HEK293 (cell line): ENCODE data around the gene GUK1.

Experiments
- GLI2 ChIP-seq: fragments of 450-650 bp; formaldehyde crosslinking; IDR thresholded peaks from 2 replicates; pipeline ENCODE4; 2017; ENCODE audit warnings: missing biosample characterization, missing genetic modification characterization, low read depth, borderline replicate concordance
- GLIS2 ChIP-seq: fragments of 450-650 bp; formaldehyde crosslinking; IDR thresholded peaks from 2 replicates; pipeline ENCODE4 v1.5.1; 2016; ENCODE audit warnings: missing biosample characterization, missing genetic modification characterization
- HOXD13 ChIP-seq: sonication (generic); formaldehyde crosslinking; IDR thresholded peaks from 2 replicates; pipeline ENCODE4 v1.8.0; 2022; ENCODE audit warnings: missing genetic modification reagents, borderline replicate concordance
- MEIS1 ChIP-seq: sonication (generic); formaldehyde crosslinking; IDR thresholded peaks from 2 replicates; pipeline ENCODE4 v1.8.1; 2022; ENCODE audit warnings: missing genetic modification reagents, mild to moderate bottlenecking, borderline replicate concordance
- OVOL3 ChIP-seq: fragments of 450-650 bp; formaldehyde crosslinking; IDR thresholded peaks from 2 replicates; pipeline ENCODE4 v1.5.1; 2016; ENCODE audit warnings: missing biosample characterization, missing genetic modification characterization
- SETDB1 ChIP-seq: IDR thresholded peaks from one replicate; pipeline ENCODE4 v1.6.1; 2017; ENCODE audit warnings: mild to moderate bottlenecking, low read length, moderate library complexity, mixed read lengths; ENCODE audit not compliant: insufficient read length
- SP7 ChIP-seq: fragments of 450-650 bp; formaldehyde crosslinking; IDR thresholded peaks from 2 replicates; pipeline ENCODE4 v1.5.1; 2016; ENCODE audit warnings: missing biosample characterization, missing genetic modification characterization
- ZBTB17 ChIP-seq: fragments of 450-650 bp; formaldehyde crosslinking; IDR thresholded peaks from 2 replicates; pipeline ENCODE4 v1.5.1; 2016; ENCODE audit warnings: missing biosample characterization, missing genetic modification characterization
- ZBTB20 ChIP-seq: fragments of 450-650 bp; formaldehyde crosslinking; IDR thresholded peaks from 2 replicates; pipeline ENCODE4 v1.5.1; 2016; ENCODE audit warnings: missing biosample characterization, missing genetic modification characterization
- ZBTB7A ChIP-seq: fragments of 450-650 bp; formaldehyde crosslinking; IDR thresholded peaks from 2 replicates; pipeline ENCODE4 v1.5.1; 2016; ENCODE audit warnings: low read depth, missing biosample characterization, missing genetic modification characterization
- ZFP3 ChIP-seq: fragments of 450-650 bp; formaldehyde crosslinking; IDR thresholded peaks from 2 replicates; pipeline ENCODE4 v1.5.1; 2016; ENCODE audit warnings: low read depth, missing biosample characterization, missing genetic modification characterization
- ZFP37 ChIP-seq: fragments of 450-650 bp; formaldehyde crosslinking; IDR thresholded peaks from 2 replicates; pipeline ENCODE4 v1.5.1; 2016; ENCODE audit warnings: missing biosample characterization, missing genetic modification characterization
- ZFP69B ChIP-seq: fragments of 450-650 bp; formaldehyde crosslinking; IDR thresholded peaks from 2 replicates; pipeline ENCODE4 v1.5.1; 2016; ENCODE audit warnings: missing biosample characterization, missing genetic modification characterization
- ZNF16 ChIP-seq: fragments of 450-650 bp; formaldehyde crosslinking; IDR thresholded peaks from 2 replicates; pipeline ENCODE4 v1.5.1; 2016; ENCODE audit warnings: low read depth, missing biosample characterization, missing genetic modification characterization
- ZNF202 ChIP-seq: fragments of 450-650 bp; formaldehyde crosslinking; IDR thresholded peaks from 2 replicates; pipeline ENCODE4 v1.5.1; 2016; ENCODE audit warnings: missing biosample characterization, missing genetic modification characterization, borderline replicate concordance
- ZNF214 ChIP-seq: fragments of 450-650 bp; formaldehyde crosslinking; IDR thresholded peaks from 2 replicates; pipeline ENCODE4 v1.5.1; 2017; ENCODE audit warnings: missing biosample characterization, mild to moderate bottlenecking, missing genetic modification characterization, borderline replicate concordance
- ZNF23 ChIP-seq: fragments of 450-650 bp; formaldehyde crosslinking; IDR thresholded peaks from 2 replicates; pipeline ENCODE4 v1.5.1; 2016; ENCODE audit warnings: missing biosample characterization, missing genetic modification characterization, borderline replicate concordance
- ZNF248 ChIP-seq: fragments of 450-650 bp; formaldehyde crosslinking; IDR thresholded peaks from 2 replicates; pipeline ENCODE4 v1.5.1; 2017; ENCODE audit warnings: missing biosample characterization, missing genetic modification characterization
- ZNF324 ChIP-seq: fragments of 450-650 bp; formaldehyde crosslinking; IDR thresholded peaks from 2 replicates; pipeline ENCODE4 v1.5.1; 2016; ENCODE audit warnings: missing biosample characterization, missing genetic modification characterization
- ZNF335 ChIP-seq: fragments of 450-650 bp; formaldehyde crosslinking; conservative IDR thresholded peaks from 2 replicates; pipeline ENCODE4 v1.5.1; 2016; ENCODE audit warnings: missing biosample characterization, missing genetic modification characterization
- ZNF354C ChIP-seq: fragments of 450-650 bp; formaldehyde crosslinking; IDR thresholded peaks from 2 replicates; pipeline ENCODE4 v1.5.1; 2016; ENCODE audit warnings: missing biosample characterization, missing genetic modification characterization, low read depth, borderline replicate concordance
- ZNF37A ChIP-seq: fragments of 450-650 bp; IDR thresholded peaks from 2 replicates; pipeline ENCODE4 v1.5.1; 2018; ENCODE audit warnings: missing biosample characterization, missing genetic modification characterization
- ZNF426 ChIP-seq: fragments of 450-650 bp; formaldehyde crosslinking; IDR thresholded peaks from 2 replicates; pipeline ENCODE4 v1.5.1; 2017; ENCODE audit warnings: missing biosample characterization, missing genetic modification characterization, mild to moderate bottlenecking, inconsistent platforms, moderate library complexity
- ZNF521 ChIP-seq: fragments of 450-650 bp; formaldehyde crosslinking; IDR thresholded peaks from 2 replicates; pipeline ENCODE4 v1.5.1; 2017; ENCODE audit warnings: missing biosample characterization, mild to moderate bottlenecking, missing genetic modification characterization
- ZNF548 ChIP-seq: fragments of 450-650 bp; formaldehyde crosslinking; IDR thresholded peaks from 2 replicates; pipeline ENCODE4 v1.5.1; 2016; ENCODE audit warnings: missing biosample characterization, missing genetic modification characterization
- ZNF558 ChIP-seq: fragments of 450-650 bp; formaldehyde crosslinking; IDR thresholded peaks from 2 replicates; pipeline ENCODE4 v1.5.1; 2016; ENCODE audit warnings: missing biosample characterization, missing genetic modification characterization
- ZNF561 ChIP-seq: fragments of 450-650 bp; IDR thresholded peaks from 2 replicates; pipeline ENCODE4 v1.5.1; 2018; ENCODE audit warnings: missing biosample characterization, missing genetic modification characterization, borderline replicate concordance
- ZNF585B ChIP-seq: fragments of 450-650 bp; formaldehyde crosslinking; IDR thresholded peaks from 2 replicates; pipeline ENCODE4 v1.5.1; 2016; ENCODE audit warnings: missing biosample characterization, missing genetic modification characterization
- ZNF664 ChIP-seq: fragments of 450-650 bp; formaldehyde crosslinking; IDR thresholded peaks from 2 replicates; pipeline ENCODE4 v1.5.1; 2016; ENCODE audit warnings: missing biosample characterization, missing genetic modification characterization
- ZNF701 ChIP-seq: fragments of 450-650 bp; formaldehyde crosslinking; IDR thresholded peaks from 2 replicates; pipeline ENCODE4 v1.5.1; 2016; ENCODE audit warnings: missing biosample characterization, missing genetic modification characterization
- ZNF707 ChIP-seq: fragments of 450-650 bp; formaldehyde crosslinking; IDR thresholded peaks from 2 replicates; pipeline ENCODE4 v1.5.1; 2016; ENCODE audit warnings: missing biosample characterization, missing genetic modification characterization
- ZXDB ChIP-seq: fragments of 450-650 bp; formaldehyde crosslinking; IDR thresholded peaks from 2 replicates; pipeline ENCODE4 v1.5.1; 2016; ENCODE audit warnings: missing biosample characterization, missing genetic modification characterization
- TF ChIP-seq, protein P1 (sequence below): fragments of 450-650 bp; formaldehyde crosslinking; IDR thresholded peaks from 2 replicates; pipeline ENCODE4 v1.5.1; 2016; ENCODE audit warnings: missing biosample characterization, missing genetic modification characterization
- TF ChIP-seq, protein P2 (sequence below): fragments of 450-650 bp; formaldehyde crosslinking; optimal IDR thresholded peaks from 2 replicates; pipeline ENCODE3; 2016; ENCODE audit warnings: missing biosample characterization, mild to moderate bottlenecking, missing genetic modification characterization
- TF ChIP-seq, protein P3 (sequence below): fragments of 450-650 bp; formaldehyde crosslinking; IDR thresholded peaks from 2 replicates; pipeline ENCODE4 v1.5.0; 2017; ENCODE audit warnings: missing biosample characterization, missing genetic modification characterization, borderline replicate concordance
- TF ChIP-seq, protein P4 (sequence below): fragments of 450-650 bp; formaldehyde crosslinking; IDR thresholded peaks from 2 replicates; pipeline ENCODE4 v1.5.1; 2017; ENCODE audit warnings: missing biosample characterization, missing genetic modification characterization

GUK1 gene

DNA sequence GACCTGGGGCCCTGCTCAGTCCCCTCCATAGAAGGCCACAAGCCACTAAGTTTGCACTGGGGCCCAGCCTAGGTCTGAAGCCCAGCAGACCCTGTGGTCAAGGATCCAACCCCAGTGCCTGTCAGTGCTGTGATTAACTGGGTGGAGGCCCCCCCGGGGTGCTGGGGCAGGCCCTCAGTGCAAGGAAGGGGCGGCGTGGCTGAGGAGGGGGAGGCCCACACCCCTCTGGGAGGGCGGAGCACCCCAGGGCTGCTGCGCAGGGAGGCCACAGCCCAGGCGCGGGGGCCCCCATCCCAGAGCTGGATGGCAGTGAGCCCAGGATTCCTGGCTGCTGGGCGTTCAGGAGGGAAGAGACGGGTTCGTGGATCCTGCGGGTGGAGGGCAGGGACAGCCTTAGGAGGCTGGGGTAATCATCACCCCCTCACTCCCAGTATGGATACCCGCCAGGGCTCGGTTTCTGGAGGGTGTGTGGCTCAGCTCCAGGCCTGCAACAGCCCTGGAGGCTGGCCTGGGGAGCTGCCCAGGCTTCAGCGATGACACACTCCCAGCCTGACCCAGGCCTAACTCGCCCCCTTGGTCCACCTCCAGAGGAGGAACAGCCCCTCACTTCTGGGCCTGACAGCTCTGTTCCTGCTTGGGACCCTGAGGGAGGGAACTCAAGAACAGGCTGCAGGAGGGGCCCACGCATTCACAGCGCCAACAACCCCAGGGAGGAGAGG is 10.5 kb downstream of the GUK1 start (continued):
- TF ChIP-seq ZNF561 (tag by site-specific recombination) (no peak), GLI2 (tag by site-specific recombination) (no peak), ZNF585B (tag by site-specific recombination) (no peak), ZBTB20 (tag by site-specific recombination) (peak; percentile 36; the same call in 1 of the 2 replicates), ZXDB (no peak), ZNF23 (no peak), ZNF248 (tag by site-specific recombination) (no peak), ZNF214 (tag by site-specific recombination) (no peak), ZNF521 (tag by site-specific recombination) (no peak), ZNF354C (tag by site-specific recombination) (no peak), ZNF426 (tag by site-specific recombination) (no peak), OVOL3 (tag by site-specific recombination) (no peak), ZNF664 (tag by site-specific recombination) (no peak), MEIS1 (no peak), ZNF707 (tag by site-specific recombination) (no peak), ZNF16 (no peak), ZNF202 (tag by site-specific recombination) (no peak), HOXD13 (CRISPR knock-in tag) (no peak), ZBTB17 (tag by site-specific recombination) (no peak), ZNF558 (tag by site-specific recombination) (no peak), ZFP3 (tag by site-specific recombination) (no peak), ZNF335 (no peak), SETDB1 (no peak), ZFP69B (tag by site-specific recombination) (peak; percentile 84; the same call in 1 of the 2 replicates), ZNF548 (tag by site-specific recombination) (no peak), GLIS2 (tag by site-specific recombination) (peak; percentile 36; the same call in 1 of the 2 replicates), SP7 (tag by site-specific recombination) (peak; percentile 51; the same call in 1 of the 2 replicates), ZNF701 (tag by site-specific recombination) (no peak), ZNF37A (no peak), ZBTB7A (tag by site-specific recombination) (no peak), ZNF324 (tag by site-specific recombination) (no peak), ZFP37 (tag by site-specific recombination) (no peak)
- TF ChIP-seq, protein P1, sequence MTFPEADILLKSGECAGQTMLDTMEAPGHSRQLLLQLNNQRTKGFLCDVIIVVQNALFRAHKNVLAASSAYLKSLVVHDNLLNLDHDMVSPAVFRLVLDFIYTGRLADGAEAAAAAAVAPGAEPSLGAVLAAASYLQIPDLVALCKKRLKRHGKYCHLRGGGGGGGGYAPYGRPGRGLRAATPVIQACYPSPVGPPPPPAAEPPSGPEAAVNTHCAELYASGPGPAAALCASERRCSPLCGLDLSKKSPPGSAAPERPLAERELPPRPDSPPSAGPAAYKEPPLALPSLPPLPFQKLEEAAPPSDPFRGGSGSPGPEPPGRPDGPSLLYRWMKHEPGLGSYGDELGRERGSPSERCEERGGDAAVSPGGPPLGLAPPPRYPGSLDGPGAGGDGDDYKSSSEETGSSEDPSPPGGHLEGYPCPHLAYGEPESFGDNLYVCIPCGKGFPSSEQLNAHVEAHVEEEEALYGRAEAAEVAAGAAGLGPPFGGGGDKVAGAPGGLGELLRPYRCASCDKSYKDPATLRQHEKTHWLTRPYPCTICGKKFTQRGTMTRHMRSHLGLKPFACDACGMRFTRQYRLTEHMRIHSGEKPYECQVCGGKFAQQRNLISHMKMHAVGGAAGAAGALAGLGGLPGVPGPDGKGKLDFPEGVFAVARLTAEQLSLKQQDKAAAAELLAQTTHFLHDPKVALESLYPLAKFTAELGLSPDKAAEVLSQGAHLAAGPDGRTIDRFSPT (tag by site-specific recombination): no peak
- TF ChIP-seq, protein P2, sequence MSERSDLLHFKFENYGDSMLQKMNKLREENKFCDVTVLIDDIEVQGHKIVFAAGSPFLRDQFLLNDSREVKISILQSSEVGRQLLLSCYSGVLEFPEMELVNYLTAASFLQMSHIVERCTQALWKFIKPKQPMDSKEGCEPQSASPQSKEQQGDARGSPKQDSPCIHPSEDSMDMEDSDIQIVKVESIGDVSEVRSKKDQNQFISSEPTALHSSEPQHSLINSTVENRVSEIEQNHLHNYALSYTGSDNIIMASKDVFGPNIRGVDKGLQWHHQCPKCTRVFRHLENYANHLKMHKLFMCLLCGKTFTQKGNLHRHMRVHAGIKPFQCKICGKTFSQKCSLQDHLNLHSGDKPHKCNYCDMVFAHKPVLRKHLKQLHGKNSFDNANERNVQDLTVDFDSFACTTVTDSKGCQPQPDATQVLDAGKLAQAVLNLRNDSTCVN (tag by site-specific recombination): no peak
- TF ChIP-seq, protein P3, sequence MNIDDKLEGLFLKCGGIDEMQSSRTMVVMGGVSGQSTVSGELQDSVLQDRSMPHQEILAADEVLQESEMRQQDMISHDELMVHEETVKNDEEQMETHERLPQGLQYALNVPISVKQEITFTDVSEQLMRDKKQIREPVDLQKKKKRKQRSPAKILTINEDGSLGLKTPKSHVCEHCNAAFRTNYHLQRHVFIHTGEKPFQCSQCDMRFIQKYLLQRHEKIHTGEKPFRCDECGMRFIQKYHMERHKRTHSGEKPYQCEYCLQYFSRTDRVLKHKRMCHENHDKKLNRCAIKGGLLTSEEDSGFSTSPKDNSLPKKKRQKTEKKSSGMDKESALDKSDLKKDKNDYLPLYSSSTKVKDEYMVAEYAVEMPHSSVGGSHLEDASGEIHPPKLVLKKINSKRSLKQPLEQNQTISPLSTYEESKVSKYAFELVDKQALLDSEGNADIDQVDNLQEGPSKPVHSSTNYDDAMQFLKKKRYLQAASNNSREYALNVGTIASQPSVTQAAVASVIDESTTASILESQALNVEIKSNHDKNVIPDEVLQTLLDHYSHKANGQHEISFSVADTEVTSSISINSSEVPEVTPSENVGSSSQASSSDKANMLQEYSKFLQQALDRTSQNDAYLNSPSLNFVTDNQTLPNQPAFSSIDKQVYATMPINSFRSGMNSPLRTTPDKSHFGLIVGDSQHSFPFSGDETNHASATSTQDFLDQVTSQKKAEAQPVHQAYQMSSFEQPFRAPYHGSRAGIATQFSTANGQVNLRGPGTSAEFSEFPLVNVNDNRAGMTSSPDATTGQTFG (tag by site-specific recombination): no peak
- TF ChIP-seq, protein P4, sequence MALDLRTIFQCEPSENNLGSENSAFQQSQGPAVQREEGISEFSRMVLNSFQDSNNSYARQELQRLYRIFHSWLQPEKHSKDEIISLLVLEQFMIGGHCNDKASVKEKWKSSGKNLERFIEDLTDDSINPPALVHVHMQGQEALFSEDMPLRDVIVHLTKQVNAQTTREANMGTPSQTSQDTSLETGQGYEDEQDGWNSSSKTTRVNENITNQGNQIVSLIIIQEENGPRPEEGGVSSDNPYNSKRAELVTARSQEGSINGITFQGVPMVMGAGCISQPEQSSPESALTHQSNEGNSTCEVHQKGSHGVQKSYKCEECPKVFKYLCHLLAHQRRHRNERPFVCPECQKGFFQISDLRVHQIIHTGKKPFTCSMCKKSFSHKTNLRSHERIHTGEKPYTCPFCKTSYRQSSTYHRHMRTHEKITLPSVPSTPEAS: no peak
